ENCODE data around the gene C1QTNF8. TPM values are rescaled to one million over a fixed set of nuclear protein-coding genes. Genes with fewer than 3 reads are reported as not detected.

Gene C1QTNF8
- total RNA-seq (2014; rRNA removed) (not detected in 2 replicates), Bru-seq, nascent RNA (percentile 10 among the genes with signal in this experiment), BruChase-seq, experiment 1, labeled RNA remaining after a 6-hour chase (not detected), BruChase-seq, experiment 2, labeled RNA remaining after a 2-hour chase (not detected)
- long read RNA-seq, result 0 reads

DNA sequence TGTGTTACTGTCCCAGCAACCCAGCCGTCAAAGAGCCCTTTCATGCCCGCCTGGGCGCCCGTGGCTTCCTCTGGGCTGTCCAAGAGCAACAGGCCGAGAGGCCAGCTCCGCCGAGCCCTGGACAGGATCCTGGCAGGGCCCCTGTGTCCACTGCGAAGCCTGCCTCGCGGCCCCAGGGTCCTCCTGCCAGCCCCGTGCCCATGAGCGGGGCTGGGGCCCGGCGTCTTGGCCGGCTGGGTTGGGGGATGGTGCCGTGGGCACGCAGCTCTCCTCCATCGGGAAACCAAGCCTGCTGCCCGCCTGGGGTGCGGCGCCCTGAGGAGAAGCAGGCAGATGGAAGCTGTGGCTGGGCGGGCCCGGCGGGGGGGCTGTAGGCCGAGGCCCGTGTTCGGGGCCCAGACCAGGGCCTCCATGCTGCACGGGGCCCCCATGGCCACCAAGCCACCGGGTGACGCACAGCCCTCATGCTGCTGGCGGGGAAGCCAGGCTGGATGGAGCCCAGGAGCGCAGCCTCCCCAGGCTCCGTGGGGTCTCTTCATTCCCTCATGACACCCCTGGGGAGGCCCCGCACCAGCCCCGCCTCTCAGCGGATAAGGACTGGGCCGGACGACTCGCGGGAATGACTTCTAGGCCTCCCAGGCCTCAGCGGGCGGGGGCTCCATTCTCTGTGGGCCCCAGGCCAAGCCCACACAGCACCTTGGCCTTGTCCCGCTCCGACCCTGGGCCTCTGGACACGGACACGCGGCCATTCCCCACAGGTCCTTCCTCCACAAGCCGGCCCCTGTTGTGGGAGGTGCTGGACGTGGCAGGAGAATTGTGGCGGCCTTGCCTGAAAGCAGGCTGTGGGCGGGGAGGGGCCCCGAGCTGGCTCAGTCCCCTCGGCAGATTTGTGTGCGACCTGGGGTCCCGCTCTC is at the start of gene C1QTNF8:
Gene C1QTNF8 (minus strand): TSS at position 76 of the 914 bp plus-strand sequence. CDS start 1,322 bp downstream, outside the sequence.
- H3K36me3 ChIP-seq (ENCODE audit: low read depth, low read length), result no peaks in the 10 kb centered on the region
- no peaks in the 10 kb centered on the region for H4K20me1 ChIP-seq (ENCODE audit: low read length)
- ChIA-PET POLR2A (ENCODE audit: unreplicated experiment) (no interaction called here), CTCF (no interaction called here)
- H3K4me1 ChIP-seq (ENCODE audit: insufficient read depth, low read length), result no peaks in the 10 kb centered on the region
- no peak within 1 kb of the TSS for H3K4me3 ChIP-seq (ENCODE audit: low read length)
- intact Hi-C loops (cut with micrococcal nuclease), result no loop called here
- H3K9me2 ChIP-seq (replicated peaks; ENCODE audit: low read length), result no peaks in the 10 kb centered on the region
- H3F3A ChIP-seq (ENCODE audit: low read length, unreplicated experiment), result no peaks in the 10 kb centered on the region
- no peak within 1 kb of the TSS for H3K27ac ChIP-seq (ENCODE audit: low read length)
- TF ChIP-seq EZH2 (IDR thresholded peaks at IDR 0.05; ENCODE audit: low read length, unreplicated experiment) (no peak), CTCF (conservative IDR thresholded peaks at IDR 0.05; ENCODE audit: low read depth, low read length) (no peak), EZH2phosphoT487 (IDR thresholded peaks at IDR 0.05; ENCODE audit: borderline replicate concordance, low read length) (no peak)
- BruUV-seq (replicated peaks), result no TSS peak
- DNase-seq (no peak), ATAC-seq (no peak)
- no peaks in the 10 kb centered on the region for H3K27me3 ChIP-seq (ENCODE audit: low read length)
- no peaks in the 10 kb centered on the region for H3K79me2 ChIP-seq (ENCODE audit: low read length)
- H3K9me3 ChIP-seq (ENCODE audit: low read length), result no peaks in the 10 kb centered on the region
- H3K9ac ChIP-seq (ENCODE audit: low read length), result no peak within 1 kb of the TSS
- H3K4me2 ChIP-seq (ENCODE audit: low read length), result no peak within 1 kb of the TSS
- no peak within 1 kb of the TSS for H2AFZ ChIP-seq (ENCODE audit: low read length)

DNA sequence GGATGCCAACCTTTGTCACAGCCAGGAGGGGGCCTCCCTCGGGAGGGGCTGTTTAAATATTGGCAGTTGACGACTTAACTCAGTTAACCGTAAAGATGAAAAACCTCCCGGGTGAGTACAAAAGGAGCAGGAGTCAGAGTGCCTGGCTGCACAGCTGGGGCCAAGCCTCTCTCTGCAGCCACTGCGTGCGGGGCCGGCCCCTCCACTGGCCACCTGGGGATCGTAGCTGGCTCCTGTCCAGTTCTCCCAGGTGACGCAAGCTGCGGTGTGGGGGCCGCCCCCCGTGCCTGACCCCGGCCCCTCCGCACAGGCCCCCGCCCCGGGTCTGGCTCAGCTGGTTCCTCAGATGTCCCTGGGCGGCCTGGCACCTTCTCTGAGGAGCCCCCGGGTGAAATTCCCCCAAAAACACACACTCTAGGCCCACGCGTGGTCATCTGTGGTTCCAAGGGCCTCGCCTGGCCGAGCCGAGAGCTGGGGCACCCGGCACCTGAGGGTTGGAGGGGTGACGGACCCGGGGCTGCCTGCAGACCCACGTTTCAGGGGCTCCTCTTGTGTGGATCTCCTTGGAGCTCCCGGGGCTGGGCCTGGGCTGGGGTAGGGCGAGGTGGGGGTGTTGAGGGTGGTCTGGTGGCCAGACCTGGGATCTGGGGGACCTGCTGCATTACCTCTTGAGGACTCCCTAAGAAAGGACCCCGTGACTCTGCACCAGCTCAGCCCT is 49.5 kb upstream of the C1QTNF8 start:
- no peak overlapping the region for H3K27ac ChIP-seq (ENCODE audit: low read length)
- TF ChIP-seq EZH2phosphoT487 (IDR thresholded peaks at IDR 0.05; ENCODE audit: borderline replicate concordance, low read length) (no peak), CTCF (conservative IDR thresholded peaks at IDR 0.05; ENCODE audit: low read depth, low read length) (no peak), EZH2 (IDR thresholded peaks at IDR 0.05; ENCODE audit: low read length, unreplicated experiment) (no peak)
- no peaks in the 10 kb centered on the region for H3K79me2 ChIP-seq (ENCODE audit: low read length)
- no peaks in the 10 kb centered on the region for H3K27me3 ChIP-seq (ENCODE audit: low read length)
- H3K4me3 ChIP-seq (ENCODE audit: low read length), result no peak overlapping the region
- no peaks in the 10 kb centered on the region for H3F3A ChIP-seq (ENCODE audit: low read length, unreplicated experiment)
- no peaks in the 10 kb centered on the region for H3K9me2 ChIP-seq (replicated peaks; ENCODE audit: low read length)
- ATAC-seq (no peak), DNase-seq (no peak)
- intact Hi-C loops (cut with micrococcal nuclease), result no loop called here
- H3K9ac ChIP-seq (ENCODE audit: low read length), result no peak overlapping the region
- no peaks in the 10 kb centered on the region for H3K9me3 ChIP-seq (ENCODE audit: low read length)
- no peaks in the 10 kb centered on the region for H4K20me1 ChIP-seq (ENCODE audit: low read length)
- H2AFZ ChIP-seq (ENCODE audit: low read length), result no peak overlapping the region
- ChIA-PET CTCF (no interaction called here), POLR2A (ENCODE audit: unreplicated experiment) (no interaction called here)
- no peak overlapping the region for H3K4me2 ChIP-seq (ENCODE audit: low read length)
- no peaks in the 10 kb centered on the region for H3K4me1 ChIP-seq (ENCODE audit: insufficient read depth, low read length)
- no TSS peak for BruUV-seq (replicated peaks)
- H3K36me3 ChIP-seq (ENCODE audit: low read depth, low read length), result no peaks in the 10 kb centered on the region
